Mesothelial cell of epicardium (in vitro differentiated cells): ENCODE data around the gene EPX. TPM values are rescaled to one million over a fixed set of nuclear protein-coding genes. Genes with fewer than 3 reads are reported as not detected.

Experiments used
- DNase-seq, 2 experiments: peaks; one replicate each; pipeline ENCODE4 v3.0.0; 2021; ENCODE audit warnings: low spot score in 2 of 2; ENCODE audit not compliant: unreplicated experiment in 2 of 2
- H3K27ac Mint-ChIP-seq: 2 replicates; pipeline ENCODE4 v1.8.0; 2021; ENCODE audit warnings: mixed read lengths
- H3K27me3 Mint-ChIP-seq: 2 replicates; pipeline ENCODE4 v1.8.0; 2021; ENCODE audit warnings: low read depth, mixed read lengths
- H3K36me3 Mint-ChIP-seq: 2 replicates; pipeline ENCODE4 v1.8.0; 2021; ENCODE audit warnings: mixed read lengths
- H3K4me1 Mint-ChIP-seq: 2 replicates; pipeline ENCODE4 v1.8.0; 2021; ENCODE audit warnings: mixed read lengths
- H3K4me3 Mint-ChIP-seq: 2 replicates; pipeline ENCODE4 v1.8.0; 2021; ENCODE audit warnings: mild to moderate bottlenecking, moderate library complexity, mixed read lengths
- H3K9me3 Mint-ChIP-seq: 2 replicates; pipeline ENCODE4 v1.8.0; 2021; ENCODE audit warnings: mixed read lengths
- total RNA-seq: library from RNA; stranded (reverse); gene quantifications from 3 replicates; pipeline ENCODE4 v1.2.1, GENCODE V29; 2021
- TF ChIP-seq, protein P1 (sequence below): fragments of 200-600 bp; sonication (generic); IDR thresholded peaks from one replicate; pipeline ENCODE4 v1.5.0; 2021; ENCODE audit warnings: antibody characterized with exemption; ENCODE audit not compliant: unreplicated experiment

Gene EPX
- total RNA-seq, 1 donor from 2014 or later = not detected

DNA sequence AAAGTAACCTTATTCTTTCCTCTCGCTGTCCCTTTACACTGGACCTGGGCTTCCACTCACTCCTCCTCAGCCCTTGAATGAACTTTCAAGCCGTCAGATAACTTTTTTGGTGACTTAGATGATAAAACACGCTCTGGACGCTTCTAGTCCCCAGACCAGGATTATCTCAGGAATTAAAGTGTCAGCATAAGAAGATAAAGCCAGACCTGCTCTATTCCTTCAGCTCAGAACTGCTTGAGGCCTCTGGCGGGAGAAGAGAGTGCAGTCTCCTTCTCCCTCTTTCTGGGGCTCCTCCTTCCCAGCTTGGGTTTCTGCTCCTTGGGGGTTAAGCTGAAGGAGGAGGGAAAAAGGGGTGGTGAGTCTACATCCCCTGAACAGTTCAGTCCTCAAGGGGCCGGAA is 52.4 kb downstream of the EPX start:
- no peak overlapping the region for H3K4me3 Mint-ChIP-seq
- peaks cover 16% of the 10 kb centered on the region for H3K4me1 Mint-ChIP-seq
- no peak for DNase-seq
- no peaks in the 10 kb centered on the region for H3K9me3 Mint-ChIP-seq
- no peak overlapping the region for H3K27ac Mint-ChIP-seq
- H3K27me3 Mint-ChIP-seq = peaks cover 94% of the 10 kb centered on the region
- TF ChIP-seq, protein P1, sequence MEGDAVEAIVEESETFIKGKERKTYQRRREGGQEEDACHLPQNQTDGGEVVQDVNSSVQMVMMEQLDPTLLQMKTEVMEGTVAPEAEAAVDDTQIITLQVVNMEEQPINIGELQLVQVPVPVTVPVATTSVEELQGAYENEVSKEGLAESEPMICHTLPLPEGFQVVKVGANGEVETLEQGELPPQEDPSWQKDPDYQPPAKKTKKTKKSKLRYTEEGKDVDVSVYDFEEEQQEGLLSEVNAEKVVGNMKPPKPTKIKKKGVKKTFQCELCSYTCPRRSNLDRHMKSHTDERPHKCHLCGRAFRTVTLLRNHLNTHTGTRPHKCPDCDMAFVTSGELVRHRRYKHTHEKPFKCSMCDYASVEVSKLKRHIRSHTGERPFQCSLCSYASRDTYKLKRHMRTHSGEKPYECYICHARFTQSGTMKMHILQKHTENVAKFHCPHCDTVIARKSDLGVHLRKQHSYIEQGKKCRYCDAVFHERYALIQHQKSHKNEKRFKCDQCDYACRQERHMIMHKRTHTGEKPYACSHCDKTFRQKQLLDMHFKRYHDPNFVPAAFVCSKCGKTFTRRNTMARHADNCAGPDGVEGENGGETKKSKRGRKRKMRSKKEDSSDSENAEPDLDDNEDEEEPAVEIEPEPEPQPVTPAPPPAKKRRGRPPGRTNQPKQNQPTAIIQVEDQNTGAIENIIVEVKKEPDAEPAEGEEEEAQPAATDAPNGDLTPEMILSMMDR = no peak
- H3K36me3 Mint-ChIP-seq = no peaks in the 10 kb centered on the region

DNA sequence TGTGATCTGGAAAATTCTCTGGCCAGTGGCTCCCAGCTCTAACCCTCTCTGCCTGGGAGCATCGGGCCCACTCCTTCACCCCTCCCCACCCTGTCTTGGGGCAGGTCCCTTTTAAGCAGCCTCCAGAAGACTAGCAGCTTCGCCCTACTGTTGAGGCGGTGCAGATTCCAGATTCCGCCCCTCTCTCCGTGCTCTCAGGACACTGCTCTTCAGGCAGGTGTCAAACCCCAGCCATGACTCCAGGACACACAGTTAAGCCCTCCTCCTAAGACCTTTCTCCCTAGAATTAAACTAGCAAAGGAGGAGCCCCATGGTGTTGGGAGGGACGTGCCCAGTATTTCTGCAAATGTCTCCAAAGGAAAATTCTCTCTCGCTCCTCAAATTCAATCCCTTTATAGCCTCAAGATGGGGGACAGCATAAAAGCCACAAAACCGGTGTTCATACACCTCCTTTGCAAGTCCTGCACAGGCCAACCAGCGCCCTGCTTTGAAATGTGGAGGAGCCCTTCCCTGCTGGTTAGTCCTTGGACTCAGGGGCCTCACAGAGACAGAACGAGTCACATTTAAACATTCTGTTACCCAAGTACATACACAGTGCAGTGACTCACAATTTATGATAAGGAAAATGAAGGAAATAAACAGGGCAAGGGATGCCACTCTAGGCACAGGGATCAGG is 53.0 kb downstream of the EPX start:
- peaks cover 94% of the 10 kb centered on the region for H3K27me3 Mint-ChIP-seq
- peaks cover 16% of the 10 kb centered on the region for H3K4me1 Mint-ChIP-seq
- H3K4me3 Mint-ChIP-seq = no peak overlapping the region
- no peak for DNase-seq
- no peaks in the 10 kb centered on the region for H3K36me3 Mint-ChIP-seq
- H3K27ac Mint-ChIP-seq = no peak overlapping the region
- TF ChIP-seq, protein P1 = no peak
- H3K9me3 Mint-ChIP-seq = no peaks in the 10 kb centered on the region

DNA sequence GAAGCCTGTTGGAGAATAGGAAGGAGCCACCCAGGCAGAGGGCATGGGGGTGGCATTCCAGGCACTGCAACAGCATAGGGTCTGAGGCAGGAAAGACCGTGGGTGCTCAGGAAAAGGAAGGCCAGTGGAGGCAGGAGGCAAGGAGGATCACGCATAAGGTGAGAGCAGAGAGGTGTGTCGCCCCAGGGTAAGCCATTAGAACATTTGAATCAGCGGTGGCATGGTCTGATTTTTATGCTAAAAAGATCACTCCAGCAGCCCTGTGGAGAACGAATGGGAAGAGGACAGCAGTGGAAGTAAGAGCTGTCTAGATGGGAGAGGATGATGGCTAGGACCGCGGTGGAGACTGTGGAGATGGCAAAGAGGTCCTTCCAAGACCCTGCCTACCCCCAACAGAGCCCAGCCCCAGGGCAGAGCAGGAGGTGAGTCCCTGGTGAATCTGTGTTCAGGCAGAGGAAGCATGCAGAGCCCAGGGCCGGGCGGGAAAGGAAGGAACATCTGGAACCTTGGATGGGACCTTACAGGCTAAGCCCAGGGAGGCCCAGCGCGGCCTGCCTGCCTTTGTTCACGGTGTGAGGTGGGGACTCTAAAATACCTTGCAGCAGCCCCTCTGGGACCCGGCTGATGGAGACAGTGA is 53.7 kb downstream of the EPX start:
- TF ChIP-seq, protein P1 = no peak
- Mint-ChIP-seq H3K4me3 (no peak overlapping the region), H3K27me3 (peaks cover 96% of the 10 kb centered on the region), H3K27ac (no peak overlapping the region), H3K36me3 (no peaks in the 10 kb centered on the region), H3K9me3 (no peaks in the 10 kb centered on the region), H3K4me1 (peaks cover 16% of the 10 kb centered on the region)
- DNase-seq = no peak

DNA sequence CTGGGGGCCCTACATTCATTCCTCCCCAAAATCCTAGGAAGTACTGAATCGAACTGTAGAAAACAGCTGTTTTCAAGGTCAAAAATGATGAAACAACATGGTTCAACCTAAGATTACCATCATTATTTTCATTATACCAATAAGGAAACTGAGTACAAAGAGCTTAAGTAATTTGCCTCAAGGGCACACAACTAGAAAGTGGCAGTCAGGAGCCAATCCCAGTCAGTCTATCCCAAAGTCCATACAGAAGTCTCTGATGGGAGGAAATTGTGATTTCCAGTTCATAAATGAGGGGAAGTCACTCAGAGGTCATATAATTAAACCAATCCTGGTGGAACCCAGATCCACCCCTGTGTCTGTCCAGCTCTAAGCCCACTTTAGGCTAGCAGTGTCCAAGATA is 54.3 kb downstream of the EPX start:
- TF ChIP-seq, protein P1 = no peak
- Mint-ChIP-seq H3K36me3 (no peaks in the 10 kb centered on the region), H3K9me3 (no peaks in the 10 kb centered on the region), H3K4me1 (peaks cover 16% of the 10 kb centered on the region), H3K27ac (no peak overlapping the region), H3K27me3 (peaks cover 96% of the 10 kb centered on the region), H3K4me3 (no peak overlapping the region)
- DNase-seq = no peak

DNA sequence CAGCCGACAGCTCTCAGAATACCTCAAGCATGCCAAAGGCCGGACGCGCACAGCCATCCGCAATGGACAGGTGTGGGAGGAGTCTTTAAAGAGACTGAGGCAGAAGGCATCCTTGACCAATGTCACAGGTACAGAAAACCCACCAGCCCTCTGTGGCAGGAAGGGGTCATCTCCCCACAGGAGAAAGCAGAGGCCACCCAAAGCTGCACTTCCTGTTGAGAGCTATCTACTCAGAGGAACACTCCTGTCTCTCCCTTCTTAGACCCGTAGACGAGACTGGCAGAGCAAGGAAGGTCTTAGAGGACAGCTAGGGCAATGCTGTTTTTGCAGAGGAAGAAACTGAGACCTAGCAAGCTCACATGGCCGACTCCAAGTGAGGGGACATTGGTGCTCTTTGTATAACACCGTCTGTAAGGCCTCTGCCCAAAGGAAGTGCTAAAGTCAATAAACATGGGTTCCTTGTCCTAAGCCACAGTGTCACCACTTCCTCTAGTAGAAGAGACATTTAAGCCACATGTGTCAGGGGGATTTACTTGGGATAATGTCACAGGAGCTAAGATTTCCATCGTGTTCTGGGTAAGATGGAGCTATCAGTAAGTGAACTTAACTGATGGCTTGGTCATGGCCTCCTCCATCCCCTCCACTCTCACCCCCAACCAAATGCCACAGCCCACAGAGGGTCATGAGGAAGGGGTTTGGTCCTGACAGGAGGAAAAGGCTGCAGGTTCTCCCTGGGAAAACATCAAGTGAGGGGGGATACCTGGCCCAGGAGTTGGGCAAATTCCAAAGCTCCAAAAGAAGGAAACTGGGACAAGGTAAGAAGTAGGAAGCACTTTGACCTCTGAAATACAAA is 55.2 kb downstream of the EPX start:
- Mint-ChIP-seq H3K9me3 (no peaks in the 10 kb centered on the region), H3K27ac (no peak overlapping the region), H3K27me3 (peaks cover 95% of the 10 kb centered on the region), H3K4me3 (no peak overlapping the region), H3K36me3 (no peaks in the 10 kb centered on the region), H3K4me1 (peaks cover 13% of the 10 kb centered on the region)
- DNase-seq = no peak
- TF ChIP-seq, protein P1 = no peak
